ENCODE data around the gene SMU1.
"Not testable (repeated sequence)": the region's sequence is repeated elsewhere in the genome, so short reads cannot be mapped to it uniquely, and the experiment has no call there.

SMU1 gene

GRCh38 chr9:33104401-33104800, 27.9 kb upstream of the SMU1 start:
- DNase-seq, result no peak

- no peak for DNase-seq
Observed at GRCh38 chr9:33103501-33104281, 27.2 kb upstream of the SMU1 start.

- DNase-seq, result no peak
Observed at GRCh38 chr9:33102551-33103210, 26.2 kb upstream of the SMU1 start.

GRCh38 chr9:33101104-33101951, 24.9 kb upstream of the SMU1 start:
- DNase-seq, result no peak

GRCh38 chr9:33099754-33100153, 23.3 kb upstream of the SMU1 start:
- DNase-seq, result no peak

- DNase-seq, result no peak
Observed at GRCh38 chr9:33097192-33097591, 20.7 kb upstream of the SMU1 start.

- DNase-seq, result no peak
Observed at GRCh38 chr9:33092634-33093033, 16.2 kb upstream of the SMU1 start.

- not testable (repeated sequence) for DNase-seq
Observed at GRCh38 chr9:33085672-33086071, 9.2 kb upstream of the SMU1 start.

GRCh38 chr9:33082538-33083326, 6.3 kb upstream of the SMU1 start:
- no peak for DNase-seq

GRCh38 chr9:33082128-33082527, 5.7 kb upstream of the SMU1 start:
- no peak for DNase-seq

GRCh38 chr9:33081128-33081851, 4.8 kb upstream of the SMU1 start:
- DNase-seq, result peak; percentile 83

- DNase-seq, result no peak
Observed at GRCh38 chr9:33080534-33080933, 4.1 kb upstream of the SMU1 start.

- DNase-seq, result no peak
Observed at GRCh38 chr9:33068991-33069390, 7.5 kb downstream of the SMU1 start.

- no peak for DNase-seq
Observed at GRCh38 chr9:33065157-33066076, 11.1 kb downstream of the SMU1 start.

GRCh38 chr9:33051144-33051543, 25.3 kb downstream of the SMU1 start:
- no peak for DNase-seq

- no peak for DNase-seq
Observed at GRCh38 chr9:33049680-33050361, 26.7 kb downstream of the SMU1 start.

- no peak for DNase-seq
Observed at GRCh38 chr9:33048054-33048465, 28.4 kb downstream of the SMU1 start.

- no peak for DNase-seq
Observed at GRCh38 chr9:33046061-33046460, 30.4 kb downstream of the SMU1 start.

GRCh38 chr9:33044677-33045282, 31.7 kb downstream of the SMU1 start:
- peak; percentile 54 for DNase-seq

- DNase-seq, result peak; percentile 93
Observed at GRCh38 chr9:33044162-33044673, 32.3 kb downstream of the SMU1 start.

Measured in right hindlimb (tissue), 1 donor.